Type B pancreatic cell (in vitro differentiated cells): Measurements from ENCODE around the gene INTS3. TPM values are rescaled to one million over a fixed set of nuclear protein-coding genes. Genes with fewer than 3 reads are reported as not detected.
"Not testable (repeated sequence)": the region's sequence is repeated elsewhere in the genome, so short reads cannot be mapped to it uniquely, and the experiment has no call there.

Experiments
- DNase-seq: peaks from one replicate; pipeline ENCODE4 v3.0.0; 2021; ENCODE audit warnings: mixed read lengths; ENCODE audit not compliant: unreplicated experiment; ENCODE audit errors: extremely low spot score
- H3K27ac Mint-ChIP-seq: 2 replicates; pipeline ENCODE4 v1.8.0; 2021; ENCODE audit warnings: mild to moderate bottlenecking, mixed read lengths
- H3K27me3 Mint-ChIP-seq: 2 replicates; pipeline ENCODE4 v1.8.0; 2021; ENCODE audit warnings: mixed read lengths
- H3K36me3 Mint-ChIP-seq: 2 replicates; pipeline ENCODE4 v1.8.0; 2021; ENCODE audit warnings: mixed read lengths
- H3K4me1 Mint-ChIP-seq: one replicate; pipeline ENCODE4 v1.8.0; 2021; ENCODE audit warnings: mixed read lengths; ENCODE audit not compliant: unreplicated experiment
- H3K4me3 Mint-ChIP-seq: 2 replicates; pipeline ENCODE4 v1.8.0; 2021; ENCODE audit warnings: mild to moderate bottlenecking, mixed read lengths
- H3K9me3 Mint-ChIP-seq: 2 replicates; pipeline ENCODE4 v1.8.0; 2021; ENCODE audit warnings: mixed read lengths
- CTCF ChIP-seq: fragments of 200-600 bp; sonication (generic); conservative IDR thresholded peaks from 2 replicates; pipeline ENCODE4 v1.5.0; 2021; ENCODE audit warnings: antibody characterized with exemption, mild to moderate bottlenecking
- total RNA-seq: library from RNA; stranded (reverse); gene quantifications from 2 replicates; pipeline ENCODE4 v1.2.1, GENCODE V29; 2021; ENCODE audit warnings: low replicate concordance

The INTS3 gene
- total RNA-seq, 1 donor from 2014 or later: 90.8 TPM

DNA sequence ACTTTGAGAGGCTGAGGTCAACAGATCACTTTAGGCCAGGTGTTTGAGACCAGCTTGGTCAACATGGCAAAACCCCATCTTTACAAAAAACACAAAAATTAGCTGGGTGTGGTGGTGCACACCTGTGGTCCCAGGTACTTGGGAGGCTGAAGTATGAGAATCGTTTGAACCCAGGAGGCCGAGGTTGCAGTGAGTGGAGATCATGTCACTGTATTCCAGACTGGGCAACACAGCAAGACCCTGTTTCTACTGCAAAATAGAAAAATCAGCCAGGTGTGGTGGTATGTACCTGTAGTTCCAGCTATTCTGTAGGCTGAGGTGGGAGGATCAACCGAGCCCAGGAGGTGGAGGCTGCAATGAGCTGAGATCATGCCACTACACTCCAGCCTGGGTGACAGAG is 4.2 kb upstream of the INTS3 start:
- Mint-ChIP-seq H3K4me1 (peaks cover 5% of the 10 kb centered on the region), H3K9me3 (no peaks in the 10 kb centered on the region), H3K36me3 (no peaks in the 10 kb centered on the region), H3K27ac (no peak overlapping the region), H3K4me3 (no peak overlapping the region), H3K27me3 (no peaks in the 10 kb centered on the region)
- TF ChIP-seq CTCF: no peak
- DNase-seq: no peak

DNA sequence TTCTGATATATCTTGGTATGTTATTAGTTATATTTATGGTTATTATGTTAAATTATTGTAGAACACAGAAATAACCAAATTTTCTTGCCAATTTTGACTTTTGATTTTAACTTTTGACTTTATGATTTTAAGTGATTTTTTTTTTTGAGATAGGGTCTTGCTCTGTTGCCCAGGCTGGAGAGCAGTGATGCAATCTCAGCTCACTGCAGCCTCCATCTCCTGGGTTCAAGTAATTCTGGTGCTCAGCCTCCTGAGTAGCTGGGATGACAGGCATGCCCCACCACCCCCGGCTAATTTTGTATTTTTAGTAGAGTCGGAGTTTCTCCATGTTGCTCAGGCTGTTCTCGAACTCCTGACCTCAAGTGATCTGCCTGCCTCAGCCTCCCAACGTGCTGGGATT is 3.2 kb upstream of the INTS3 start:
- not testable (repeated sequence) for H3K36me3 Mint-ChIP-seq

DNA sequence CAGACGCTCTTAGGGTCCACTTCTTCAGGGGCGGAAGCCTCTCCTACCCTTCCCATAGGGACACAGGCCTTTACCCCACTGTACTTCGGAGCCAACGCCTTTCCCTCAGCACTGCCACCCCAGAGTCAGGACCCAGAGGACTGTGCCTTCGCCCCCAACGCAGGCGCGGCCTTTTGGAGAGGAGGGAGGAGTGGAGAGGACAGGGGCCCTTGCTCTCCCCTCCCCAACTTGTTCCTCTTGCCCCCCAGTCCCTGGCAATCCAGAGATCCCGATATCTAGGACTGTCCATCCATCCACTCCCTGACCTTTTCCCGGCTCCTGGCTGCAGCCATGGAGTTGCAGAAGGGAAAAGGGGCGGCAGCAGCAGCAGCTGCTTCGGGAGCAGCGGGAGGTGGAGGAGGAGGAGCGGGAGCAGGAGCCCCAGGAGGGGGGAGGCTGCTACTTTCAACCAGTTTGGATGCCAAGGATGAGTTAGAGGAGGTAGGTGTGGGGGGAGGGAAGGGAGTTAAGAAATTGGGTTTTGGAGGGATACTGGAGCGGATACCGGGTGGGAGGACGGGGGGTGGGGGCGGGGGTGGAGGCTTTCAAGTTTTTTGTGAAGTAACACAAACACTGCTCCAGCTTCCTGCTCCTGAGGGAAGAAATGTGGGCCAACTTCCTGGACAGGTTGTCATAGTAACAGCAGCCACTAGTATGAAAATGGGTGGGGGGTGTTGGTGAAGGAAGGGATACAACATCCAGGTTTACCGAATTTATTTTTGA is 636 bp downstream of the INTS3 start:
- no peak for TF ChIP-seq CTCF
- H3K36me3 Mint-ChIP-seq: peaks cover 11% of the 10 kb centered on the region
- H3K27me3 Mint-ChIP-seq: no peaks in the 10 kb centered on the region
- H3K9me3 Mint-ChIP-seq: no peaks in the 10 kb centered on the region
- peak overlapping the region; percentile 93 for H3K4me3 Mint-ChIP-seq
- peaks cover 28% of the 10 kb centered on the region for H3K4me1 Mint-ChIP-seq
- H3K27ac Mint-ChIP-seq: peak overlapping the region; percentile 94
- DNase-seq: no peak

More for the DNA sequence above, 3.2 kb upstream of the INTS3 start:
- H3K4me3 Mint-ChIP-seq, DNase-seq, H3K27ac Mint-ChIP-seq, H3K9me3 Mint-ChIP-seq, H3K27me3 Mint-ChIP-seq: not testable (repeated sequence)
- H3K4me1 Mint-ChIP-seq: peaks cover 12% of the 10 kb centered on the region

DNA sequence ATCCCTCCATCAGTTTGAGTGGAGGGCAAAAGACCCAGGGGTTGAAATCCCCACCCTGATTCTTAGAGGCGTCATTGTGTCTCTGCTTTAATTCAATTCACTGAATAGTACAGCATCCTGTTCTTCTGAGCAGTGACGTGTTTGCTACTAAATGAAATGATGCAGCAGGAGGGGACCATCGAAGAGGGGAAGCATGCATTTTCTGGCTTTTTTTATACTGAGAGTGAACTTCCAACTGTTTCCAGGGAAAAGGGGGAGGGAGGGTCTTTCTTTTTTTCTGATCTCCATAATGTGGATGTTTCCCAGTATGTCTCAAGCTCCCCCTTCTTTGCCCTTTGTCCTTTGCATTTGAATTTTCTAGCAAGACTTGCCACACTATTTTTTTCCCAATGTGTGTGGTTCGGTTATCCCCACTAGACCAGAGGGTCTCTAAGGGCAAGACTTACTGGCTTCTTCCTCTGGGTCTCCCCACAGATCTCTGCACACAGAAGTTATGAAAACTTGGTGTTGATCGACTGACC is 2.7 kb downstream of the INTS3 start:
- Mint-ChIP-seq H3K36me3 (peaks cover 11% of the 10 kb centered on the region), H3K4me1 (peaks cover 38% of the 10 kb centered on the region), H3K9me3 (no peaks in the 10 kb centered on the region), H3K27ac (peak overlapping the region; percentile 62), H3K4me3 (peak overlapping the region; percentile 72), H3K27me3 (no peaks in the 10 kb centered on the region)
- no peak for TF ChIP-seq CTCF
- no peak for DNase-seq

DNA sequence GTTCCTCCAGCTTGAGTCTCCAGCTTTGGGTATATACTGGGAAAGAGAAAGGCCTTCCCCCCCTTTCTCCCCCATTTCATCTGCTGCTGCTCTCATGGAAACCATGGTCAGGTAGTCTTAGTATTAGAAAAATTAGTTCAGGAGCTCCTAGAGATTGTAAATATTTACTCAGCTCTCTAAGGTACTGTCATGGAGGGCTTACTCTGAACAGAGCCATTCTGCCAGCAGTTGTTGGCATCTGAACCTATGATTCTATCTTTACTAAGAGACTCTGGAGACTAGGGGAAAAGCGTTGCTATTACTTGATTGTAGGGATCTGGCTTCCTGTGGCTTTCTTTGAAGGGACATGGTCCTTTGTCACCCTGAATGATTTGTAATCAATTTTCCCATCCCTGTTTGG is 6.1 kb downstream of the INTS3 start:
- Mint-ChIP-seq H3K27ac (peak overlapping the region; percentile 68), H3K27me3 (no peaks in the 10 kb centered on the region), H3K4me1 (peaks cover 31% of the 10 kb centered on the region), H3K4me3 (peak overlapping the region; percentile 36), H3K36me3 (peaks cover 9% of the 10 kb centered on the region), H3K9me3 (no peaks in the 10 kb centered on the region)
- no peak for TF ChIP-seq CTCF
- no peak for DNase-seq

DNA sequence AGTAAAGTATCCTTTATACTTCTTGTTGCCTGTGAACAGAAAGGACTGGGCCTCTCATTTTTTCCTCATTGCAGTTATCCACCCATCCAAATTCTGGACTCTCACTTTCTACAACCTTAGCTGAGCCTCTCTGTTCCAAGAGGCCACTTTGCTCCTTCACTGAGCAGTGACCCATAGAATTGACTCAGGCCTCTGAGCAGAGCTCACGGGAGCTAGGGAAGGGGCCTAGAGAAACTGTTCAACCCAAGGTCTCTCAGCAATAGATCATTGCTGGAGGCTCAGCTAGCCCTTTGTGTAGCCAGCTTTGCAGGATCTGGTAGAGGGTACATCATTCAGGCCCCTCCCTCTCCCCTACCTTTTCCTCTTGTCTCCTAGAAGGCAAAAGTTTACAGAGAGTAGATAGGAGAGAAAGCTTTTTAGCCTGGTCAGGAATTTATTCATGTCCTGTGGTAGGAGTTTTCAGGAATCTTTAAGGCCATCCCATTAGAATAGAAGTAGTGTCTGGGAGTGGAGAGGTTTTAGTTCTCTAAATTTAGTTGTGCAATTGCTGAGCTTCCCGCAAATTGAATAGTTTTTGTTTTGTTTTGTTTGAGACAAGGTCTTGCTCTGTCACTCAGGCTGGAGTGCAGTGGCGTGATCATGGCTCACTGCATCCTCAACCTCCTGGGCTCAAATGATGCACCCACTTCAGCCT is 6.7 kb downstream of the INTS3 start:
- no peak for TF ChIP-seq CTCF
- H3K27ac Mint-ChIP-seq: peak overlapping the region; percentile 68
- no peak overlapping the region for H3K4me3 Mint-ChIP-seq
- H3K9me3 Mint-ChIP-seq: no peaks in the 10 kb centered on the region
- H3K4me1 Mint-ChIP-seq: peaks cover 26% of the 10 kb centered on the region
- H3K27me3 Mint-ChIP-seq: no peaks in the 10 kb centered on the region
- no peak for DNase-seq
- H3K36me3 Mint-ChIP-seq: peaks cover 6% of the 10 kb centered on the region
